Thyroid gland (tissue), 4 donors: ENCODE measurements around the gene MBD6. TPM values are rescaled to one million over a fixed set of nuclear protein-coding genes. Genes with fewer than 3 reads are reported as not detected.

Experiments used
- DNase-seq, 2 donors: peaks; one replicate each; pipeline ENCODE4 v3.0.0-alpha.2; 2019
- H3K27ac ChIP-seq, 3 donors: fragments of 200-600 bp; sonication (generic); 1 replicate in 2 of 3; 2 replicates in 1 of 3; pipeline ENCODE4 v1.5.1; 2016 to 2019; ENCODE audit warnings: mild to moderate bottlenecking in 1 of 3, moderate library complexity in 1 of 3
- H3K27me3 ChIP-seq: fragments of 200-600 bp; sonication (generic); one replicate; pipeline ENCODE4 v1.5.1; 2019
- H3K36me3 ChIP-seq, 2 donors: fragments of 200-600 bp; sonication (generic); one replicate each; pipeline ENCODE4 v1.5.1; 2016 to 2019
- H3K4me1 ChIP-seq, 2 donors: fragments of 200-600 bp; sonication (generic); one replicate each; pipeline ENCODE4 v1.5.1; 2017 to 2019
- H3K4me3 ChIP-seq, 3 donors: fragments of 200-600 bp; sonication (generic); replicated peaks in 1 of 3; 1 replicate in 2 of 3; 2 replicates in 1 of 3; pipeline ENCODE4 v1.5.1; 2016; ENCODE audit warnings: mild to moderate bottlenecking in 1 of 3
- H3K9me3 ChIP-seq: fragments of 200-600 bp; sonication (generic); one replicate; pipeline ENCODE4 v1.5.1; 2017
- POLR2A ChIP-seq, 2 donors: fragments of 450-650 bp; IDR thresholded peaks; one replicate each; pipeline ENCODE4 v1.6.1; 2017; ENCODE audit warnings: antibody characterized with exemption in 2 of 2, mild to moderate bottlenecking in 2 of 2, moderate library complexity in 1 of 2
- WGBS, 2 donors: methylation state at CpG; one replicate each; pipeline ENCODE4 v1.1.5; 2017; 5-methylcytosine and 5-hydroxymethylcytosine counted together
- intact Hi-C: fragments of 100-400 bp; cut with DNase I; formaldehyde crosslinking; loops from one replicate; pipeline ENCODE4 v1.15.1; 2023
- total RNA-seq, 4 donors: library from RNA; depleted of rRNA; stranded (reverse); fragments of >200 nt; gene quantifications; one replicate each; pipeline ENCODE4 v1.2.3, GENCODE V29; 2016
- TF ChIP-seq, protein P1 (sequence below), 6 experiments: fragments of 200-600 bp in 3 of 6; fragments of 450-650 bp in 3 of 6; sonication (generic) in 3 of 6; IDR thresholded peaks; one replicate each; pipeline ENCODE4 v1.5.1; 2016 to 2019; ENCODE audit warnings: antibody characterized with exemption in 6 of 6, mild to moderate bottlenecking in 2 of 6, inconsistent platforms in 1 of 6, moderate library complexity in 1 of 6

MBD6 gene
- total RNA-seq, 4 donors from 2014 or later = 18.9 to 59.7 (median 51.9) TPM

DNA sequence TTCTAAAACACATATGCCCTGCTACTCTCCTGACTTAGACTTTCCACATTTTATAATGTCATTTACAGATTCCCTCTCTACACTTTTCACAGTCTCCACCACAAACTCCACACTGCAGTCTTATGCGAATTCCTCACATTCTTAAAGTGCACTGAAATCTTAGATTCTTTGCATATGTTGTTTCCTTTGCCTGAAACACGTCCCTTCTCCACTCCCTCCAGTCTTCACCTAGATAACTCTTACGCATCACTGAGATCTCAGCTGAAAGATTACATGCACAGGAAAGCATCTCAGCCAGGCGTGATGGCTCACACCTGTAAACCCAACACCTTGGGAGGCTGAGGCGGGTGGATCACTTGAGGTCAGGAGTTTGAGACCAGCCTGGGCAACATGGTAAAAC lies 39.2 kb upstream of the MBD6 start:
- Histone ChIP-seq H3K36me3 (no peaks in the 10 kb centered on the region), H3K4me3 (no peak overlapping the region), H3K9me3 (no peaks in the 10 kb centered on the region)

DNA sequence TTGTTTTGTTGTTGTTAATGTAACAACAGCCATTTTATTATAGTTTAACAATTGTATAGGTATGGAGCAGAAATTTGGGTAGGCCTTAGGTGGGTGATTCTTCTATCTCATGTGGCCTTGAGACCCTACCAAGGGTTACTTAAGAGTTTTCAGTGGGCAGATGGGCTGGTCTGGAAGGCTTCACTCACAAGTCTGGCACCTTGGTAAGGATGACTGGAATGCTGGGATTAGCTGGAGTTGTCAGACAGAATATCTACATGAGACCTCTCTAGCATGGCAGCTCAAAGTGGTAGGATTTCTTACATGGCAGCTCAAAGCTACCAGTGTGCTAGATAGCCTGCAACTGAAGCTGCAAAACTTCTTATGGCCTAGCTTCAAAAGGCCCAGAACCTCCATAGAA lies 36.9 kb upstream of the MBD6 start:
- H3K27ac ChIP-seq = no peak overlapping the region
- no peak overlapping the region for H3K4me3 ChIP-seq
- H3K9me3 ChIP-seq = no peaks in the 10 kb centered on the region
- intact Hi-C loops = no loop called here
- DNase-seq = no peak
- peaks cover 0 to 8% of the 10 kb centered on the region in 2 donors for H3K36me3 ChIP-seq
- H3K27me3 ChIP-seq = no peaks in the 10 kb centered on the region
- TF ChIP-seq, protein P1, sequence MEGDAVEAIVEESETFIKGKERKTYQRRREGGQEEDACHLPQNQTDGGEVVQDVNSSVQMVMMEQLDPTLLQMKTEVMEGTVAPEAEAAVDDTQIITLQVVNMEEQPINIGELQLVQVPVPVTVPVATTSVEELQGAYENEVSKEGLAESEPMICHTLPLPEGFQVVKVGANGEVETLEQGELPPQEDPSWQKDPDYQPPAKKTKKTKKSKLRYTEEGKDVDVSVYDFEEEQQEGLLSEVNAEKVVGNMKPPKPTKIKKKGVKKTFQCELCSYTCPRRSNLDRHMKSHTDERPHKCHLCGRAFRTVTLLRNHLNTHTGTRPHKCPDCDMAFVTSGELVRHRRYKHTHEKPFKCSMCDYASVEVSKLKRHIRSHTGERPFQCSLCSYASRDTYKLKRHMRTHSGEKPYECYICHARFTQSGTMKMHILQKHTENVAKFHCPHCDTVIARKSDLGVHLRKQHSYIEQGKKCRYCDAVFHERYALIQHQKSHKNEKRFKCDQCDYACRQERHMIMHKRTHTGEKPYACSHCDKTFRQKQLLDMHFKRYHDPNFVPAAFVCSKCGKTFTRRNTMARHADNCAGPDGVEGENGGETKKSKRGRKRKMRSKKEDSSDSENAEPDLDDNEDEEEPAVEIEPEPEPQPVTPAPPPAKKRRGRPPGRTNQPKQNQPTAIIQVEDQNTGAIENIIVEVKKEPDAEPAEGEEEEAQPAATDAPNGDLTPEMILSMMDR (IDR thresholded peaks at IDR 0.05) = no peak
- no peak for TF ChIP-seq POLR2A (IDR thresholded peaks at IDR 0.05)
- H3K4me1 ChIP-seq = peaks cover 7 to 14% of the 10 kb centered on the region in 2 donors

More for the DNA sequence above, 39.2 kb upstream of the MBD6 start:
- no peak overlapping the region for H3K27ac ChIP-seq
- H3K27me3 ChIP-seq = no peaks in the 10 kb centered on the region
- TF ChIP-seq, protein P1 (IDR thresholded peaks at IDR 0.05) = no peak
- no peak for TF ChIP-seq POLR2A (IDR thresholded peaks at IDR 0.05)
- 36 to 46% methylated on average over 5 of the region's 5 CpGs for WGBS, 2 donors
- peaks cover under 1 to 4% of the 10 kb centered on the region in 2 donors for H3K4me1 ChIP-seq
- intact Hi-C loops = no loop called here
- DNase-seq = no peak

DNA sequence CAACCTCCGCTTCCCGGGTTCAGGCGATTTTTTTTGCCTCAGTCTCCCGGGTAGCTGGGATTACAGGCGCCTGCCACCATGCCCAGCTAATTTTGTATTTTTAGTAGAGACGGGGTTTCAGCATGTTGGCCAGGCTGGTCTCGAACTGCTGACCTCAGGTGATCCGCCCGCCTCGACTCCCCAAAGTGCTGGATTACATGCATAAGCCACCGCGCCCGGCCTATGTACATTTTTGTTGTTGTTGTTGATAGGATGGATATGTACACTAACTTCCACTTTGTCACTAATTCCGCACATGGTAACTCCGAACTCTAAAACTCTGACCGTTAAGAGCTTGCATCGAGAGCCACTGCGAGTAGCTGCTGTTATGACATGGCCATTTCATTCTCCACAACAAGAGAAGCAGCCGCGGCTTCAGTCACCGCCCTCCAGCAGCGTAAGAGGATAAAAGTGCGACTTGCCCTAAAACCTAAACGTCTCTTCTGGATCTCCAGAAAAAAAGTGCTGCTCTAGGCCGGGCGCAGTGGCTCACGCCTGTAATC lies 35.5 kb upstream of the MBD6 start:
- Histone ChIP-seq H3K9me3 (no peaks in the 10 kb centered on the region), H3K27me3 (no peaks in the 10 kb centered on the region), H3K4me3 (peak overlapping the region in 1 of 3 donors; percentile 81), H3K36me3 (peaks cover 12 to 21% of the 10 kb centered on the region in 2 donors), H3K27ac (no peak overlapping the region), H3K4me1 (peaks cover 7 to 14% of the 10 kb centered on the region in 2 donors)
- intact Hi-C loops = no loop called here
- DNase-seq = peak in 1 of 2 donors; percentile 15
- TF ChIP-seq POLR2A (IDR thresholded peaks at IDR 0.05) = no peak
- TF ChIP-seq, protein P1 (IDR thresholded peaks at IDR 0.05) = no peak
- WGBS, 2 donors = 83 to 86% methylated on average over 27 of the region's 27 CpGs

DNA sequence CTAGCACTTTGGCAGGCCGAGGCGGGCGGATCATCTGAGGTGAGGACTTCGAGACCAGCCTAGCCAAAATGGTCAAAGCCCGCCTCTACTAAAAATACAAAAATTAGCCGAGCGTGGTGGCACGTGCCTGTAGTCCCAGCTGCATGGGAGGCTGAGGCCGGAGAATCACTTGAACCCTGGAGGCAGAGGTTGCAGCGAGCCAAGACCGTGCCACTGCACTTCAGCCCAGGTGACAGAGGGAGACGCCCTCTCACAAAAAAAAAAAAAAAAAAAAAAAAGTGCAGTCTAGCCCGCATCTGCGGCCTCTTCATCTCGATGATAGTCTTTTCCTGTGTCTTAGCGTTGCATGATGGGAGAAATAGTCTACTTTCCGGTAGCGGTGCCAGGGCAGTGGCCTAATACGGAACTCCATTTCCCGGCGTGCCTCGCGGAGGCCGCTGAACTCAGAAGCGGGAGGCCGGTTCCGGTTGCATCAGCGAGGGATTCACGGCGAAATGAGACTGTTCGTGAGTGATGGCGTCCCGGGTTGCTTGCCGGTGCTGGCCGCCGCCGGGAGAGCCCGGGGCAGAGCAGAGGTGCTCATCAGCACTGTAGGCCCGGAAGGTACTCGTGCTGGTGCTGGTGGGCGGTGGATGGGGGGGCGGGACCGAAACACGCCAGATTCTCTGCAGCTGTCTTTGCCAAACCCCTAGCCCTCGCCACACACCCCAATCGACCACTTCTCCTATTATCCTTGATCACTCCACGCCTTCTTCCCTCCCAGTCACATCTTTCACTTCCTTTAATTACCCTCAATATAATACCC lies 34.8 kb upstream of the MBD6 start, which contains the start of gene MARS1:
Gene MARS1 (plus strand): TSS at position 472 of the 805 bp plus-strand sequence. CDS start 23 bp downstream, at position 495.
- peak within 1 kb of the TSS; percentile 27 to 88 (median 81) for H3K4me3 ChIP-seq
- no peaks in the 10 kb centered on the region for H3K27me3 ChIP-seq
- DNase-seq = peak; percentile 96 to 97
- TF ChIP-seq, protein P1 (IDR thresholded peaks at IDR 0.05) = peak in 1 of 6 experiments; percentile 31
- peak in 1 of 2 donors; percentile 64 for TF ChIP-seq POLR2A (IDR thresholded peaks at IDR 0.05)
- peak within 1 kb of the TSS in 2 of 3 donors; percentile 38 to 65 for H3K27ac ChIP-seq
- WGBS, 2 donors = 2 to 4% methylated on average over 45 to 47 of the region's 47 CpGs
- H3K9me3 ChIP-seq = no peaks in the 10 kb centered on the region
- peaks cover 7 to 14% of the 10 kb centered on the region in 2 donors for H3K4me1 ChIP-seq
- peaks cover 12 to 21% of the 10 kb centered on the region in 2 donors for H3K36me3 ChIP-seq
- intact Hi-C loops = loop anchor here (2.0 kb wide), 1 partner anchor 59 kb away; the partner anchor contains the start of gene DCTN2
